Choroid plexus epithelial cell (primary cell): ENCODE data around the gene NBAS.

Source experiments
- DNase-seq: peaks from one replicate; pipeline ENCODE4 v3.0.0-alpha.2; 2010; ENCODE audit warnings: low read depth
- H3K4me3 ChIP-seq: 2 replicates; pipeline ENCODE4 v1.5.1; 2011; ENCODE audit warnings: low read depth, mild to moderate bottlenecking, control low read depth, low read length, moderate library complexity
- CTCF ChIP-seq: conservative IDR thresholded peaks from 2 replicates; pipeline ENCODE4 v1.5.1; 2011; ENCODE audit warnings: low read depth, mild to moderate bottlenecking, control low read depth, inconsistent platforms, low read length, moderate library complexity

Gene NBAS

DNA sequence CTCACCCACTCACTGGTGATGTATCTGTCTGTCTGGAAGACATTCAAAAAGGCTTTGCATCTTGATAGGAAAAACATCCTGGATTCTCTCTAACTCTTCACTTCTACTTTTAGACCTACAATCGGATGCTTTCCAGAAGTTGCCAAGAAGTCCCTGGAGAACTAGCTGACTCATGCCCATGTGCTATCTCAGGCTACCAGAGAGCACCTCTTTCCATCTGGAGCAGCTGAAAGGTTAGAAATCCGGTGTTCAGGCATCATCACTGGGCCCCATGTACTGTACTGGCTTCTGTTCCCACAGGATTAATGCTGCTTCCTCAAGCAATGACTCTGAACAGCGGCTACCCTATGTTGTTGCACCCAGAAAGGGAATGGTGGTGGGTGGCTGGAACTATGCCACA lies 259.0 kb downstream of the NBAS start:
- peak; percentile 37 for DNase-seq
- no peak for TF ChIP-seq CTCF
- H3K4me3 ChIP-seq, result no peak overlapping the region

DNA sequence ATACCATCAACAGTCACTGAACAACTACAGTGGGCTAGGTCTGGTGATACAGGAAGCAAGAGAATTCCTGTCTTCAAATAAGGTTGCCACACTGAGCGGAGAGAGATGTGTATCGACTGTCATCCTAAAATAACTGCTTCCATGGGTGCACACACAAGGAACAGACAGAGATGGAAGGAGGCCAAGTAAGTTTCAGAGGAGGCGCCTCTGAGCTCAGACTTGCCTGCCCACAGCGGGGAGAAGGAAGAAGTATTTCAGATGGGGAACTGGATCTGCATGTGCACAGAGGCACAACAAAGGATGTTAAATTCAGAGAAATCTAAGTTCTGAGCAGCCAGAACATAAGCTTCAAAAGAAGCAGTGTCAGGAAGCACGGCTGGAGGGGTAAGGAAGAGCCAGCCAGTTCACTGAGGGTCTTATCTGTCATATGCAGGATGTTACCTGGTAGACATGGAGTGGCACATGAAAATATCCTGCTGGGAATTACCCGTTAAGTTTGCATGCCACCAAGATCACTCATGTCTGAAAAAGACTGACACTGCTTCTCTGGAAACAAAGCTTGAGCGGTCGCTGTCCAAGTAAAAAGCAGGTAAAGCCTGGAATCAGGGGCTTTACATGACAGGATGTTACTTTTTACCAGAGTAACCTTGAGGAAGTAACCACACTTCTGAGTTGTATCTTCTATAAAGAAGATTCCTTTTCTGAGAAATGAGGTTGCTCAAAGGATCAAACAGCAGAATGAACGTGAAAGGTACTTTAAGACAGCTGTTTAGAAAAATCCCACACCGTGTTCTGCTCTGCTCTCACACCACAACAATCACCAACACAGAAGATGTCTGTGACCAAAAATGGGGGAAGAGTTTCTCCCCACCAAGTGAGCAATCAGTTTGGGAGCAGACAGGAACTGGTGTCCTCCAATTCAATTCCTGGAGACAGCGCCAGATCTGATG lies 260.2 kb downstream of the NBAS start:
- no peak overlapping the region for H3K4me3 ChIP-seq
- no peak for DNase-seq
- TF ChIP-seq CTCF, result no peak

- DNase-seq, result no peak
- TF ChIP-seq CTCF, result peak; percentile 9
- H3K4me3 ChIP-seq, result no peak overlapping the region
Measured at GRCh38 chr2:15299904-15300520, 261.1 kb downstream of the NBAS start.

DNA sequence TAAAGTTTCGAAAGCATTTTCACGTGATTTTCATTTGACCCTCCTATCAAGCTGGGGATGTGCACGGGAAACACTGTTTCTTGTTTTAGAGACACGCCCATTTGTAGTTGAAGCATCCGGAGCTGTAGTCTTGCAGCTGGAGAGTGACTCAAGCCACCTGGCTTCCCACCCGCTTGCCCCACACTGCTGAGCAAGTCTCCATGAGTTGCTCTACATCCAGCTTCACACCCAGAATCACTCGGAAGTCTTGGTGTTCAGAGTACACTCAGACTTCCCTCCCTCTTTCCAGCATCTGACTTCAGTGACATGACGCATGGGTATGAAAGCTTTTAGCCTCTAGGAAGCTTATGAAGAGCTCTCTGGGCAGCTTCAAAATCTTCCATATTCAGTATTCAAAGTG lies 262.4 kb downstream of the NBAS start:
- no peak for TF ChIP-seq CTCF
- no peak overlapping the region for H3K4me3 ChIP-seq
- DNase-seq, result no peak

DNA sequence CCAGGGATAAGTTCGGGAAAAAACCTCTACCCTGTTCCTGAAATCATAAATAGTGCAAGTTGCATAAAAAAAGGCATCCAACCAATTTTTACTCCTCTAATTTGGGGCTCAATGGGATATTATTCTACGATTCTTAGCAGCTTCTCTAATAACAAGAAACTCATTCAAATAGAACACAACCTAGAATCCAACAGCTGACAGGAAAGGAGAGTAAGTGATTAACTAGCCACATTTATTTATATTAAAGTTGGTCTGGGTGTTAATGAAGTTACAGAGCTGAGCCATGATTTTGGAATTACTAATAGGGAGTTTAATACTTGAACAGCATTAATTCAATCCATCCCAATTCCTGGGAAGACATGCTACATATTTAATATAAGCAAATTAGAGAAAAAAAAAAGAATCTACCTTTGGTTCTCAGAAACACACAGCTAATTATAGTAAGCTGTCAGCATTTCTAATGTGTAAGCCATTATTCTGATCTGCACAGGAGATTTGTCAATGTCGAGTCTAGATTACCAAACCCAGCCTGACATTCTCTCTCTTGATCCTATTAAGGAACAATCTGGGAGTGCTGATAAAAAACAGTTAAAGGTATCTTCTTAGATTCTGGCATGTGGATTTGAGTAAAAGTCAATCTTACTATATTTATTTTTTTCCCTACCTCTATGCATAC lies 267.7 kb downstream of the NBAS start:
- TF ChIP-seq CTCF, result no peak
- no peak for DNase-seq
- no peak overlapping the region for H3K4me3 ChIP-seq

DNA sequence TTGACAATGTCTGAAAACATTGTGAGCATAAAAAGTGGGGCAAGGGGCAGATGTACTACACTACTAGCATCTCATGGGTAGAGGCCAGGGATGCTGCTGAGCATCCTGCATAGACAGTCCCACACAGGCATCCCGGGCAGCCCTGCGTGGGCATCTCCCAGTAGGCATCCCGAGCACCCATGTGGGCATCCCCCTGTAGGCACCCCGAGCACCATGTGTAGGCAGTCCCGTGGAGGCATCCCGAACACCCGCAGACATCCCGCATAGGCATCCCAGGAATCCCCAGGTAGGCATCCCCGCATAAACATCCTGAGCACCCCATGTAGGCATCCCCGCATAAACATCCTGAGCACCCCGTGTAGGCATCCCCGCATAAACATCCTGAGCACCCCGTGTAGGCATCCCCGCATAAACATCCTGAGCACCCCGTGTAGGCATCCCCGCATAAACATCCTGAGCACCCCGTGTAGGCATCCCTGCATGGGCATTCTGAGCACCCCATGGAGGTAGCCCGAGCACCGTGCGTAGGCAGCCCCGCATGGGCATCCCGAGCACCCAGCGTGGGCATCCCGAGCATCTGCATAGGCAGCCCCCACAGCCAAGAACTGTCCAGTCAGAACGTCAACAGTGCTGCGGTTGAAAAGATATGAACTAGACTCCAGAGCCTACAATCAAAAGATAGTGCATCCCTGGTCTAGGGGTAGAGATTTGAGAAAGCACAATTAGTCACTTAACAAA lies 273.5 kb downstream of the NBAS start:
- TF ChIP-seq CTCF, result no peak
- H3K4me3 ChIP-seq, result no peak overlapping the region
- DNase-seq, result no peak
